Measurements from ENCODE around the gene OR2F2.

OR2F2 gene

GRCh38 chr7:143934526-143935325, at the start of gene OR2F2:
OR2F2 (plus strand) TSS chr7:143935233; CDS start chr7:143935233, 0 bp downstream.
- Histone ChIP-seq H3K36me3 (ENCODE audit: insufficient read depth, low read length) (no peaks in the 10 kb centered on the region), H3K4me3 (no peak within 1 kb of the TSS), H3K9ac (ENCODE audit: insufficient read length) (no peak within 1 kb of the TSS), H3K27ac (no peak within 1 kb of the TSS), H3K9me3 (ENCODE audit: low read depth, low read length) (no peaks in the 10 kb centered on the region)
- no peak for DNase-seq (ENCODE audit: low read depth, low spot score)
- TF ChIP-seq POLR2AphosphoS5 (IDR thresholded peaks at IDR 0.05; ENCODE audit: borderline replicate concordance, low read depth, low read length): no peak
- TF ChIP-seq FOXP2 (optimal IDR thresholded peaks at IDR 0.05; ENCODE audit: control extremely low read depth, extremely low read length, insufficient read depth): no peak
- TF ChIP-seq EZH2 (IDR thresholded peaks at IDR 0.05): no peak

GRCh38 chr7:143885951-143886350, 49.1 kb upstream of the OR2F2 start:
- Histone ChIP-seq H3K36me3 (ENCODE audit: insufficient read depth, low read length) (peaks cover 20% of the 10 kb centered on the region), H3K4me3 (no peak overlapping the region), H3K9me3 (ENCODE audit: low read depth, low read length) (peaks cover 7% of the 10 kb centered on the region; the same call in 1 of the 2 replicates), H3K27ac (no peak overlapping the region), H3K9ac (ENCODE audit: insufficient read length) (no peak overlapping the region)
- TF ChIP-seq POLR2AphosphoS5 (IDR thresholded peaks at IDR 0.05; ENCODE audit: borderline replicate concordance, low read depth, low read length) (no peak), EZH2 (IDR thresholded peaks at IDR 0.05) (no peak), FOXP2 (optimal IDR thresholded peaks at IDR 0.05; ENCODE audit: control extremely low read depth, extremely low read length, insufficient read depth) (no peak)
- no peak for DNase-seq (ENCODE audit: low read depth, low spot score)

GRCh38 chr7:143886826-143887477, 48.1 kb upstream of the OR2F2 start:
- TF ChIP-seq POLR2AphosphoS5 (IDR thresholded peaks at IDR 0.05; ENCODE audit: borderline replicate concordance, low read depth, low read length): no peak
- TF ChIP-seq FOXP2 (optimal IDR thresholded peaks at IDR 0.05; ENCODE audit: control extremely low read depth, extremely low read length, insufficient read depth): no peak
- TF ChIP-seq EZH2 (IDR thresholded peaks at IDR 0.05): no peak
- Histone ChIP-seq H3K9me3 (ENCODE audit: low read depth, low read length) (peaks cover 11% of the 10 kb centered on the region; the same call in 1 of the 2 replicates), H3K4me3 (no peak overlapping the region), H3K9ac (ENCODE audit: insufficient read length) (no peak overlapping the region), H3K27ac (no peak overlapping the region), H3K36me3 (ENCODE audit: insufficient read depth, low read length) (peaks cover 20% of the 10 kb centered on the region)
- DNase-seq (ENCODE audit: low read depth, low spot score): no peak

GRCh38 chr7:143889068-143889467, 46.0 kb upstream of the OR2F2 start:
- Histone ChIP-seq H3K27ac (no peak overlapping the region), H3K36me3 (ENCODE audit: insufficient read depth, low read length) (peaks cover 24% of the 10 kb centered on the region), H3K9me3 (ENCODE audit: low read depth, low read length) (peaks cover 12% of the 10 kb centered on the region; the same call in 1 of the 2 replicates), H3K9ac (ENCODE audit: insufficient read length) (no peak overlapping the region), H3K4me3 (no peak overlapping the region)
- DNase-seq (ENCODE audit: low read depth, low spot score): no peak
- TF ChIP-seq EZH2 (IDR thresholded peaks at IDR 0.05): no peak
- TF ChIP-seq POLR2AphosphoS5 (IDR thresholded peaks at IDR 0.05; ENCODE audit: borderline replicate concordance, low read depth, low read length): no peak
- TF ChIP-seq FOXP2 (optimal IDR thresholded peaks at IDR 0.05; ENCODE audit: control extremely low read depth, extremely low read length, insufficient read depth): no peak

- Histone ChIP-seq H3K4me3 (no peak overlapping the region), H3K9me3 (ENCODE audit: low read depth, low read length) (peaks cover 12% of the 10 kb centered on the region; the same call in 1 of the 2 replicates), H3K36me3 (ENCODE audit: insufficient read depth, low read length) (peaks cover 33% of the 10 kb centered on the region), H3K27ac (no peak overlapping the region), H3K9ac (ENCODE audit: insufficient read length) (no peak overlapping the region)
- TF ChIP-seq FOXP2 (optimal IDR thresholded peaks at IDR 0.05; ENCODE audit: control extremely low read depth, extremely low read length, insufficient read depth): no peak
- TF ChIP-seq EZH2 (IDR thresholded peaks at IDR 0.05): no peak
- TF ChIP-seq POLR2AphosphoS5 (IDR thresholded peaks at IDR 0.05; ENCODE audit: borderline replicate concordance, low read depth, low read length): no peak
- no peak for DNase-seq (ENCODE audit: low read depth, low spot score)
Measured at GRCh38 chr7:143890558-143890957, 44.5 kb upstream of the OR2F2 start.

- Histone ChIP-seq H3K9me3 (ENCODE audit: low read depth, low read length) (peaks cover 12% of the 10 kb centered on the region; the same call in 1 of the 2 replicates), H3K4me3 (no peak overlapping the region), H3K36me3 (ENCODE audit: insufficient read depth, low read length) (peaks cover 35% of the 10 kb centered on the region), H3K9ac (ENCODE audit: insufficient read length) (no peak overlapping the region), H3K27ac (no peak overlapping the region)
- TF ChIP-seq POLR2AphosphoS5 (IDR thresholded peaks at IDR 0.05; ENCODE audit: borderline replicate concordance, low read depth, low read length) (no peak), EZH2 (IDR thresholded peaks at IDR 0.05) (no peak), FOXP2 (optimal IDR thresholded peaks at IDR 0.05; ENCODE audit: control extremely low read depth, extremely low read length, insufficient read depth) (no peak)
- DNase-seq (ENCODE audit: low read depth, low spot score): no peak
Measured at GRCh38 chr7:143891457-143891856, 43.6 kb upstream of the OR2F2 start.

- Histone ChIP-seq H3K9me3 (ENCODE audit: low read depth, low read length) (peaks cover 12% of the 10 kb centered on the region; the same call in 1 of the 2 replicates), H3K4me3 (no peak overlapping the region), H3K36me3 (ENCODE audit: insufficient read depth, low read length) (peaks cover 35% of the 10 kb centered on the region), H3K27ac (no peak overlapping the region), H3K9ac (ENCODE audit: insufficient read length) (no peak overlapping the region)
- TF ChIP-seq FOXP2 (optimal IDR thresholded peaks at IDR 0.05; ENCODE audit: control extremely low read depth, extremely low read length, insufficient read depth) (no peak), EZH2 (IDR thresholded peaks at IDR 0.05) (no peak), POLR2AphosphoS5 (IDR thresholded peaks at IDR 0.05; ENCODE audit: borderline replicate concordance, low read depth, low read length) (no peak)
- no peak for DNase-seq (ENCODE audit: low read depth, low spot score)
Measured at GRCh38 chr7:143892527-143893300, 42.3 kb upstream of the OR2F2 start.

- Histone ChIP-seq H3K9ac (ENCODE audit: insufficient read length) (no peak overlapping the region), H3K27ac (no peak overlapping the region), H3K36me3 (ENCODE audit: insufficient read depth, low read length) (peaks cover 24% of the 10 kb centered on the region), H3K9me3 (ENCODE audit: low read depth, low read length) (peaks cover 4% of the 10 kb centered on the region; the same call in 1 of the 2 replicates), H3K4me3 (no peak overlapping the region)
- DNase-seq (ENCODE audit: low read depth, low spot score): no peak
- no peak for TF ChIP-seq FOXP2 (optimal IDR thresholded peaks at IDR 0.05; ENCODE audit: control extremely low read depth, extremely low read length, insufficient read depth)
- no peak for TF ChIP-seq POLR2AphosphoS5 (IDR thresholded peaks at IDR 0.05; ENCODE audit: borderline replicate concordance, low read depth, low read length)
- no peak for TF ChIP-seq EZH2 (IDR thresholded peaks at IDR 0.05)
Measured at GRCh38 chr7:143896667-143897066, 38.4 kb upstream of the OR2F2 start.
